ENCODE measurements around the gene ARHGAP9.

DNA sequence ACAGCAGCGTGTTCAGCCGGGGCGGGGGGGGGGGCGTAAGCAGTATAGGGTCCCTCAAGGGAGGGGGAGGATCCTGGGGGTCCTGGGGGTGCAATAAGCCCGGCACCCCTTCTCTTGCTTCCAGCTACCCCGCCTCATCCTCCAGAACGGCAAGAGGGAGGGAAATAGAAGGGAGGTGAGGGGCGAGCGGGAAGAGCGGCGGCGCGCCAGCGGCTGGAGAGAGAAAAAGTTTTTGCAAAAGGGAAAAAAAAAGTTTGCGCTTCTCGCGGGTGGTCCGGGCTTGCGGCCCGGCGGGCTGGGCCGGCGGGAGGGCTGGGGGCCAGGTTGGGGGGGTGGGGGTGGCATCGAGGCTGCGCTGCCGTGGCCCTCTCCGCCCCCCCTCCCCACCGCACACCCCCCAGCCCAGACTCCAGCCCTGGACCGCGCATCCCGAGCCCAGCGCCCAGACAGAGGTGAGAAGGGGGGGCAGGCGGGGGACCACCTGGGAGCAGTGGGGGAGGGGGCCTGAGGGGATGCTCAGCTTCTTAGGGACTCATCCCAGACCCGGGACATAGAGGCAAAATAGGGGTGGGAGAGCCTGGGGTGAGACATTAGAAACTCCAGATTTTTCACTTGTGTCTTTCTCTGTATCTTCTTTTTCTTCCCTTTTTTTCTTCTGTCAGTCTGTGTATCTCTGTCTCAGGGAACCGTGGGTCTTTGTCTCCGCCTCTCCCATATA is 19.8 kb downstream of the ARHGAP9 start, which contains the start of gene GLI1:
- TF ChIP-seq POLR2A (IDR thresholded peaks at IDR 0.05) (no peak), EP300 (IDR thresholded peaks at IDR 0.05) (no peak)
- TF ChIP-seq, protein P1, sequence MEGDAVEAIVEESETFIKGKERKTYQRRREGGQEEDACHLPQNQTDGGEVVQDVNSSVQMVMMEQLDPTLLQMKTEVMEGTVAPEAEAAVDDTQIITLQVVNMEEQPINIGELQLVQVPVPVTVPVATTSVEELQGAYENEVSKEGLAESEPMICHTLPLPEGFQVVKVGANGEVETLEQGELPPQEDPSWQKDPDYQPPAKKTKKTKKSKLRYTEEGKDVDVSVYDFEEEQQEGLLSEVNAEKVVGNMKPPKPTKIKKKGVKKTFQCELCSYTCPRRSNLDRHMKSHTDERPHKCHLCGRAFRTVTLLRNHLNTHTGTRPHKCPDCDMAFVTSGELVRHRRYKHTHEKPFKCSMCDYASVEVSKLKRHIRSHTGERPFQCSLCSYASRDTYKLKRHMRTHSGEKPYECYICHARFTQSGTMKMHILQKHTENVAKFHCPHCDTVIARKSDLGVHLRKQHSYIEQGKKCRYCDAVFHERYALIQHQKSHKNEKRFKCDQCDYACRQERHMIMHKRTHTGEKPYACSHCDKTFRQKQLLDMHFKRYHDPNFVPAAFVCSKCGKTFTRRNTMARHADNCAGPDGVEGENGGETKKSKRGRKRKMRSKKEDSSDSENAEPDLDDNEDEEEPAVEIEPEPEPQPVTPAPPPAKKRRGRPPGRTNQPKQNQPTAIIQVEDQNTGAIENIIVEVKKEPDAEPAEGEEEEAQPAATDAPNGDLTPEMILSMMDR (IDR thresholded peaks at IDR 0.05), result no peak

All from tibial nerve (tissue), 4 donors.